ENCODE measurements around the gene HHIP.

Gene HHIP

GRCh38 chr4:144656850-144657249, 10.9 kb downstream of the HHIP start:
- DNase-seq, result no peak

GRCh38 chr4:144658015-144658567, 12.1 kb downstream of the HHIP start:
- DNase-seq, result no peak

GRCh38 chr4:144658903-144659302, 12.9 kb downstream of the HHIP start:
- DNase-seq, result no peak

- no peak for DNase-seq
Measured at GRCh38 chr4:144659447-144659846, 13.5 kb downstream of the HHIP start.

- DNase-seq, result no peak
Measured at GRCh38 chr4:144663834-144664475, 18.0 kb downstream of the HHIP start.

- DNase-seq, result no peak
Measured at GRCh38 chr4:144666539-144667175, 20.7 kb downstream of the HHIP start.

- no peak for DNase-seq
Measured at GRCh38 chr4:144667500-144667899, 21.5 kb downstream of the HHIP start.

- DNase-seq, result no peak
Measured at GRCh38 chr4:144670776-144671175, 24.8 kb downstream of the HHIP start.

- DNase-seq, result no peak
Measured at GRCh38 chr4:144674711-144675110, 28.8 kb downstream of the HHIP start.

- DNase-seq, result no peak
Measured at GRCh38 chr4:144681806-144682205, 35.9 kb downstream of the HHIP start.

- no peak for DNase-seq
Measured at GRCh38 chr4:144683516-144683915, 37.6 kb downstream of the HHIP start.

- DNase-seq, result no peak
Measured at GRCh38 chr4:144685911-144686310, 40.0 kb downstream of the HHIP start.

- no peak for DNase-seq
Measured at GRCh38 chr4:144686921-144687320, 41.0 kb downstream of the HHIP start.

- no peak for DNase-seq
Measured at GRCh38 chr4:144687466-144687865, 41.5 kb downstream of the HHIP start.

GRCh38 chr4:144688035-144688569, 42.1 kb downstream of the HHIP start:
- no peak for DNase-seq

GRCh38 chr4:144689125-144689524, 43.2 kb downstream of the HHIP start:
- DNase-seq, result no peak

- DNase-seq, result no peak
Measured at GRCh38 chr4:144695721-144696120, 49.8 kb downstream of the HHIP start.

GRCh38 chr4:144696376-144696775, 50.4 kb downstream of the HHIP start:
- DNase-seq, result no peak

- no peak for DNase-seq
Measured at GRCh38 chr4:144699565-144699964, 53.6 kb downstream of the HHIP start.

GRCh38 chr4:144701683-144702233, 55.8 kb downstream of the HHIP start:
- DNase-seq, result no peak

- DNase-seq, result no peak
Measured at GRCh38 chr4:144703494-144703893, 57.5 kb downstream of the HHIP start.

- DNase-seq, result no peak
Measured at GRCh38 chr4:144705601-144706590, 59.9 kb downstream of the HHIP start.

GRCh38 chr4:144709159-144709558, 63.2 kb downstream of the HHIP start:
- no peak for DNase-seq
